DMS 273 (cell line): ENCODE results near the gene SLC25A41.

Source experiments
- DNase-seq: peaks from one replicate; lab custom pipeline; 2025; ENCODE audit not compliant: unreplicated experiment; lab: John Stamatoyannopoulos, UW

Gene SLC25A41

GRCh38 chr19:6460099-6460884 lies 26.7 kb upstream of the SLC25A41 start:
- peak; percentile 100 for DNase-seq

GRCh38 chr19:6459262-6460098 lies 25.9 kb upstream of the SLC25A41 start, which contains the start of gene SLC25A23:
TSS of gene SLC25A23 (minus strand) at chr19:6459792. CDS start at chr19:6459628, 164 bp downstream.
- peak; percentile 86 for DNase-seq

GRCh38 chr19:6458695-6459261 lies 25.2 kb upstream of the SLC25A41 start:
- DNase-seq: no peak

GRCh38 chr19:6457958-6458694 lies 24.6 kb upstream of the SLC25A41 start:
- DNase-seq: no peak

- DNase-seq: no peak
These were observed 22.4 kb upstream of the SLC25A41 start for GRCh38 chr19:6455924-6456323.

GRCh38 chr19:6453951-6454565 lies 20.5 kb upstream of the SLC25A41 start:
- no peak for DNase-seq

- no peak for DNase-seq
These were observed 19.3 kb upstream of the SLC25A41 start for GRCh38 chr19:6452899-6453298.

GRCh38 chr19:6452223-6452614 lies 18.7 kb upstream of the SLC25A41 start:
- no peak for DNase-seq

- DNase-seq: no peak
These were observed 18.1 kb upstream of the SLC25A41 start for GRCh38 chr19:6451583-6452222.

- DNase-seq: no peak
These were observed 16.6 kb upstream of the SLC25A41 start for GRCh38 chr19:6450166-6450565.

GRCh38 chr19:6448045-6448444 lies 14.5 kb upstream of the SLC25A41 start:
- no peak for DNase-seq

GRCh38 chr19:6446452-6446851 lies 12.9 kb upstream of the SLC25A41 start:
- DNase-seq: no peak

- no peak for DNase-seq
These were observed 10.4 kb upstream of the SLC25A41 start for GRCh38 chr19:6443986-6444385.

GRCh38 chr19:6442087-6442688 lies 8.6 kb upstream of the SLC25A41 start:
- DNase-seq: no peak

GRCh38 chr19:6440905-6441304 lies 7.3 kb upstream of the SLC25A41 start:
- DNase-seq: no peak

- DNase-seq: no peak
These were observed 6.2 kb upstream of the SLC25A41 start for GRCh38 chr19:6439743-6440142.

- DNase-seq: no peak
These were observed 398 bp downstream of the SLC25A41 start for GRCh38 chr19:6433165-6433564.

- DNase-seq: no peak
These were observed 1.7 kb downstream of the SLC25A41 start for GRCh38 chr19:6431891-6432290.

- peak; percentile 33 for DNase-seq
These were observed 3.9 kb downstream of the SLC25A41 start for GRCh38 chr19:6429419-6430221.
